GM10266 (cell line): Measurements from ENCODE around the gene OPN3.

ENCODE experiments used
- DNase-seq: peaks from one replicate; pipeline ENCODE4 v3.0.0; 2012; ENCODE audit errors: extremely low spot score
- CTCF ChIP-seq: IDR thresholded peaks from 2 replicates; pipeline ENCODE4 v1.5.1; 2012; ENCODE audit warnings: mild to moderate bottlenecking, low read depth; ENCODE audit not compliant: control insufficient read depth, insufficient read depth; ENCODE audit errors: missing control alignments

The OPN3 gene

GRCh38 chr1:241569848-241570247 is 70.3 kb downstream of the OPN3 start:
- no peak for TF ChIP-seq CTCF
- DNase-seq: no peak

- TF ChIP-seq CTCF: no peak
- DNase-seq: no peak
Observed at GRCh38 chr1:241560849-241561187, 79.4 kb downstream of the OPN3 start.

- no peak for DNase-seq
- no peak for TF ChIP-seq CTCF
Observed at GRCh38 chr1:241560146-241560848, 79.9 kb downstream of the OPN3 start.

- no peak for TF ChIP-seq CTCF
- DNase-seq: no peak
Observed at GRCh38 chr1:241557551-241558193, 82.5 kb downstream of the OPN3 start.

- DNase-seq: no peak
- no peak for TF ChIP-seq CTCF
Observed at GRCh38 chr1:241557031-241557430, 83.1 kb downstream of the OPN3 start.

- DNase-seq: no peak
- no peak for TF ChIP-seq CTCF
Observed at GRCh38 chr1:241555526-241555925, 84.6 kb downstream of the OPN3 start.

GRCh38 chr1:241553886-241554592 is 86.1 kb downstream of the OPN3 start:
- DNase-seq: no peak
- TF ChIP-seq CTCF: no peak
